ENCODE measurements around the gene WSCD2.

Gene WSCD2

GRCh38 chr12:108127654-108128053 is 1.4 kb upstream of the WSCD2 start:
- DNase-seq (ENCODE audit: low read depth in 3 of 3) = no peak

DNA sequence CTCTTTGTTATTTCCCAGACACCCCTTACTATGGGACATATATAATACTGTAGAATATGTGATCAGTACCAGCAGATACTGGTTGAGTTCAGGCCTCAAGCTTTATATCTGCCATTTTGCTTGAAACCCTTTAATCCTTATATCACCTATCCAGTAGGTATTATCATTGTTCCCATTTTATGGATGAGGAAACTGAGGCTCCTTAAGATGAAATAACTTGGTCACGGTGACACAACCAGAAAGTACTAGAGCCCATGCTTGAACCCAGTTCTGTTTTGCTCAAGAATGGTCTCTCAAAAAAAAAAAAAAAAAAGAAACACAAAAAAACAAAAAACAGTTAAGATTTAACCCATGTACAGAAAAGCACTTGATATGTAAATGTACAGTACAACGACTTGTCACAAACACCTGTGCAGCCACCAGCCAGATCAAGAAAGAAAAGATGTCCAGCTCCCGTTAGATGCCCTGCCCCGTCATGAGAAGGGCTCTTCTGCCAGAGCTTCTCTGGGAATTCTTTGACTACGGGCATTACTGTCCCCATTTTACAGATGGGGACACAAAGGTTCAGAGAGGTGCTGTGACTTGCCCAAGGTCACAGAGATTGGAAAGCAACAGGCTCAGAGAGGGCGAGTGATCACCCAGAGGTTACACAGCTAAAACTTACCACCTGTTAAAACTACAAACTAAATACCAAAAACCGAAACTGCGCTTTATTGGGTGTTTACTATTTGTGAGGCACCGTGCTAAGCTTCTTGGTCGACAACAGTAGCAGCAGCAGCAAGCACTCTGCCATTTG is 669 bp upstream of the WSCD2 start:
- no peak for DNase-seq (ENCODE audit: low read depth in 3 of 3)

DNA sequence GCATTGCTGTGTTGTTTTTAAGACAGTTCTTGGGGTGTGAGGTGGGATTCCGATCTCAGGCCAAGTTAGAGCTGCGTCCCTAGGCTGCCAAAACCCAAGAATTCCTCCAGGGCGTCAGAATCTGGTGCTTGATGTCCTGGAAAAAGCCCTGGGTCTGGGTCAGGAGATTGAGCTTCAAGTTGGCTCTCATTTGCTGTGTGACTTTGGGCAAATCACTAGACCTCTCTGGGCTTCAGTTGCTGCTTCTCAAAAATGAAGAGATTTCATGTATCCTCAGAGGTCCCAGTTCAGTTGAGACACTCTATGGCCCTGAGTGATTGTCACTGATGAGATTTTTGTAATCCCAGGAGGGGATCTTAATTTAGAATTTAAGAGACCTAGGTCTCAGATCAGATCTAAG is 1.9 kb downstream of the WSCD2 start:
- no peak for DNase-seq (ENCODE audit: low read depth in 3 of 3)

- no peak for DNase-seq (ENCODE audit: low read depth in 3 of 3)
Observed at GRCh38 chr12:108131657-108132126, 2.6 kb downstream of the WSCD2 start.

- DNase-seq (ENCODE audit: low read depth in 3 of 3) = no peak
Observed at GRCh38 chr12:108133482-108133881, 4.4 kb downstream of the WSCD2 start.

- no peak for DNase-seq (ENCODE audit: low read depth in 3 of 3)
Observed at GRCh38 chr12:108134744-108135143, 5.7 kb downstream of the WSCD2 start.

GRCh38 chr12:108135627-108136026 is 6.5 kb downstream of the WSCD2 start:
- DNase-seq (ENCODE audit: low read depth in 3 of 3) = no peak

GRCh38 chr12:108136697-108137096 is 7.6 kb downstream of the WSCD2 start:
- DNase-seq (ENCODE audit: low read depth in 3 of 3) = no peak

- no peak for DNase-seq (ENCODE audit: low read depth in 3 of 3)
Observed at GRCh38 chr12:108139454-108139853, 10.4 kb downstream of the WSCD2 start.

- no peak for DNase-seq (ENCODE audit: low read depth in 3 of 3)
Observed at GRCh38 chr12:108140501-108140900, 11.4 kb downstream of the WSCD2 start.

DNA sequence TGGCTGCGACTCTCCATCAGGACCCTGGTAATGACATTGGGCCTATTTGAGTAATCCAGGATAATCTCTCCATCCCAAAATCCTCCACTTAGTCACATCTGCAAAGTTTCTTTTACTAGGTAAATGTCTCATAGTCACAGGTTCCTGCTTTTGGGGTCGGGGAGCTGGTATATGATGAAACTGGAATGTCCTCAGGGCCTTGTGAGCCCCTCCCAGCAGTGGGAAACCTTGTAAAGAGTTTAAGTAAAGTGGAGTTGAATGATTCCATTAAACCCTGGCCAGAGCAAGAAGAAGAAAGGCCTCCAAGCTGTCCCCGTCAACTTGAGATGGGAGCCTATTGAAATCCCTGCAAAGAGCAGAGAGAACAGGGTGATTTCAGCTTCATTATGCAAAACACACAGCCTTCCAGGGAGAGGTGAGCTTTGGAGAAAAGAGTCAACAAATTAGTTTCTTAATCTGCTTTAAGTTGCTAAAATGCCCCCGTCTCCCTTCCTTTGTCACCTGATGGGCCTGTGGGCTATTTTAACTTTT is 12.6 kb downstream of the WSCD2 start:
- DNase-seq (ENCODE audit: low read depth in 3 of 3) = no peak

DNA sequence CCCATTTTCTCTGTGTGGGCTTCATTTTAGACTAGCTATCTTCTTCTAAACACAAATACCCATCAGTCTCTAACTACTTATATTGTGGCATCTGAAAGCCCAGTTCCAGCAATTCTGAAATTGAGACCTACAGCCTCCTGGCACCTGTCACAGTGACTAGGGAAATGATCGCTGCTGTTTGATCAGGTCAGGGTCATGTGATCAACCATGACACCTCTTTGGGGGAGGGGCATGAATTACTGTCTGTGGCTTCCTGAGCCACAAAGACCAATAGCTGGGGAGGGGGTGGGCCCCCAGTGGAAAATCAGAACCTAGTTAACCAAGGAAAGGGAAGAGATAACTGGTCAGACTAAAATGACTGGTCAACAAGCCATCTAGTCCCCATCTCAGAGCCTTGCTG is 14.1 kb downstream of the WSCD2 start:
- DNase-seq (ENCODE audit: low read depth in 3 of 3) = no peak

GRCh38 chr12:108144080-108144479 is 15.0 kb downstream of the WSCD2 start:
- DNase-seq (ENCODE audit: low read depth in 3 of 3) = no peak

DNA sequence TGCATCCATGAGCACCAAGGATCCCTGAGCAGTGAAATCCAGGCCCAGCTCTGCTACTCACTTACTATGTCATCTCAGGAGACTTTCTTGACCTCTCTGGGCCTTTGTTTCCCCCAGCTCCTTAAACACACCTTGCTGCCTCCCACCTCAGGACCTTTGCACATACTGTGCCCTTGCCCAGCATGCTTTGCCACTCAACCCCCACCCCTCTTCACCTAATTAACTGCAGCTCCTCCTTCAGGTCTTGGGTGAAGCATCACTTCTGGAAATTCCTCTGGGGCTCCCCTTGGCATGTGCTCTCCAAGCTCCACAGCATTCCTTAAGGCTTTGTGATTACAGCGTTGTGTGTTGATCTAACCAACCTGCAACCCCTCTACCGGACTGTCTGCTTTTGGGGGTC is 15.9 kb downstream of the WSCD2 start:
- DNase-seq (ENCODE audit: low read depth in 3 of 3) = no peak

DNA sequence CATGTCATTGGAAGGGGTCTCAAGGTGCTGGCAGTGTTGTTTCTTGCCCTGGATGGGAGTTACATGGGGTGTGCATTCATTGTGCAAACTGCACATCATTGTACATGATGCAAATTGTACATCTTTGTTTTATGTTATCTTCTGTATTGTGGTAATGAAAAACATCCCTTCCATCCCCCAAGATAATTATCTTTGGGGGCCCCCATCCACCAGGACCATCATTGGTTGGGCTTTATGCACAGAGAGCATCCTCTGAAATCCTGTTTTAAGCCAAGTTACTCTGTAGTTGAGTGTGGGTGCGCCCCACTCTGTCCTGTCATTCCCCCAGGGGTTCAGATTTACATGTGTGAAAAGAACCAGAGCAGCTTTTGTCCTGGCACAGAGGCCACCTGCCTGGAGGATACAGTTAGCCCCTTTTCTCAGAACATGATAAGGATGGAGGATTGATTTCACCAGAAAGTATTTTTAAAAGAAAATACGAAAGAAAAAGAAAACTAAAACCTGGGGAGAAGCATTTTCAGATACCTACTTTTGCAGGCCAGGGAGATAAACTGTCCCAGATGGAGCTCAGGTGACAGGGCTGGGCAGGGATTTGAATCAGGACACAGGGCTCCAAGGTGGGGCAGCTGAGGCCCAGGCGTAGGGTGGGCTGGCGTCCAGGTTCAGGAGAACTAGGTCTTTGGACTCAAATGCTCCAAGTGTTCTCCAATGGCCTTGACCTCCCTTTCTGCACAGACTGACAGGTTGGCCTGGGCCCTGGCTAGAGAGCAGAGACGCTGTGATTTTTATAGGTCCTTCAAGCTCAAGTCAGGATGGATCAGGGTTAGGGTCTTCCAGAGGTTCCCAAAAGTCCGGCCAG is 17.2 kb downstream of the WSCD2 start:
- DNase-seq (ENCODE audit: low read depth in 3 of 3) = no peak

GRCh38 chr12:108147279-108147678 is 18.2 kb downstream of the WSCD2 start:
- no peak for DNase-seq (ENCODE audit: low read depth in 3 of 3)

DNA sequence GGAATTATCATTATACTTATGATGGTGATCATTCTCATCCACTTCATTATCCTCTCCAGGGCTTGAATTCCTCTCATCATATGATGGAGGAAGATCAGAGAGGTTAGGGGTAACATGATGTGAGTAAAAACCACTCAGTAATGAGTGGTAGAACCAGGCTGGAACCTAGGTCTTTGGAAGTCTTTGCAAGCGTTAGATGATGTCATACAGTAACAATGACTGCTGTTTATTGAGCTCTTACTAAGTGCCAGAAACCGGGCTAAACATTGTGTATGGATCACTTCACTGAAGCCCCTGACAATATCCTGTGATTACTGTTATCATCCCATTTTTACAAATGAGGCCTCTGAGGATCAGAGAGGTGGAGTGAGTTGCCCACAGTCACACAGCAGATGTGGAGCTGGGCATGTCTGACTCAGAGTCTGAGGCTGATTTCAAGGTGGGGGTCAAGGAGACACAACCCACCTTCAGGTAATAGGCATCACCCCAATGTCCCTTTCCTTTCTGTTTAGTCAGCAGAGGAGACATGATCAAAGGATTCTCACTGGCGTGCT is 19.5 kb downstream of the WSCD2 start:
- no peak for DNase-seq (ENCODE audit: low read depth in 3 of 3)

- no peak for DNase-seq (ENCODE audit: low read depth in 3 of 3)
Observed at GRCh38 chr12:108150436-108150835, 21.3 kb downstream of the WSCD2 start.

- DNase-seq (ENCODE audit: low read depth in 3 of 3) = no peak
Observed at GRCh38 chr12:108151533-108152169, 22.6 kb downstream of the WSCD2 start.

DNA sequence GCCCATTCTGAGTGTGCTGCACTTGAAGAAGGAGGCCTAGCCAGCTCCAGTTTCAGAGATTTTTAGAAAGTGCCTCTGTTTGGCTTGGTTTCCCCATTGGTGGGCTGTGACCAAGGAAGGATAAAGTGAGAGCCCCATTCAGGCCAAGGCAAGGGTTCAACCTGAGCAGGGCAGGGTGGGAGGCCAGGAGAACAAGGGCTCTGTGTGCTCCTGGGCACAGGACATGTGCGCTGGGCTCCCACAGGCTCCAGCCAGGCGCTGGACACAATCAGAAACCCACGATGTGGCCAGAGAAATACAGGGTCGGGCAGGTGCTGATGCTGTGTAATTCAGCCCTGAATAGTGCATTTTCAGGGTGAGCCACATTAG is 23.1 kb downstream of the WSCD2 start:
- DNase-seq (ENCODE audit: low read depth in 3 of 3) = no peak

- no peak for DNase-seq (ENCODE audit: low read depth in 3 of 3)
Observed at GRCh38 chr12:108156717-108157116, 27.6 kb downstream of the WSCD2 start.

- DNase-seq (ENCODE audit: low read depth in 3 of 3) = no peak
Observed at GRCh38 chr12:108157870-108158459, 28.9 kb downstream of the WSCD2 start.

Data from stimulated activated CD4-positive, alpha-beta T cell treated with anti-CD3 and anti-CD28 coated beads, TNF-alpha, amount 100 ng/mL, for 4 hours (primary cell).